CMK (cell line): Measurements from ENCODE around the gene C6orf89.
"Not testable (repeated sequence)": the region's sequence is repeated elsewhere in the genome, so short reads cannot be mapped to it uniquely, and the experiment has no call there.

ENCODE experiments used
- DNase-seq: peaks from one replicate; pipeline ENCODE4 v3.0.0-alpha.2; 2010; ENCODE audit warnings: low read depth

C6orf89 gene

DNA sequence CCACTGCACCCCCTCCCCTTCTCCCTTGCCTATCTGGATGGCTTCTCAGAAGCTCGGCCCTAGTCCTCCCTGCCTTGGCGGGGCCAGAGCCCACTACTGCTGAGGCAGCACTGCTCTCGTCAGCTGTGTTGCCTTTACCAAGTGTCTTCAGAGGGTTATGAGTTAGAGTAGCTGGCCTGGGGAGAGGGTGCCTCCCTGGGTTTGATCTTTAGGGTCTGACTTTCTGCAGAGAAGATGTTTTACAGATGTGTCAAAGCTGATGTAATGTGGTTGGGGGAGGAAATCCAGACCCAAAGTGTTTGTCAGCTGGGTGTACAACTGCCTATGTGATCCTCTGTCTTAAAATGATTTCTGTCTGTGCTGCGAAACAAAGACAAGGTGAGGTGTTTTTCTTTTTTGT lies 38.4 kb downstream of the C6orf89 start:
- no peak for DNase-seq

GRCh38 chr6:36924778-36925374 lies 39.1 kb downstream of the C6orf89 start:
- DNase-seq, result no peak

- no peak for DNase-seq
Observed at GRCh38 chr6:36925809-36926208, 40.1 kb downstream of the C6orf89 start.

DNA sequence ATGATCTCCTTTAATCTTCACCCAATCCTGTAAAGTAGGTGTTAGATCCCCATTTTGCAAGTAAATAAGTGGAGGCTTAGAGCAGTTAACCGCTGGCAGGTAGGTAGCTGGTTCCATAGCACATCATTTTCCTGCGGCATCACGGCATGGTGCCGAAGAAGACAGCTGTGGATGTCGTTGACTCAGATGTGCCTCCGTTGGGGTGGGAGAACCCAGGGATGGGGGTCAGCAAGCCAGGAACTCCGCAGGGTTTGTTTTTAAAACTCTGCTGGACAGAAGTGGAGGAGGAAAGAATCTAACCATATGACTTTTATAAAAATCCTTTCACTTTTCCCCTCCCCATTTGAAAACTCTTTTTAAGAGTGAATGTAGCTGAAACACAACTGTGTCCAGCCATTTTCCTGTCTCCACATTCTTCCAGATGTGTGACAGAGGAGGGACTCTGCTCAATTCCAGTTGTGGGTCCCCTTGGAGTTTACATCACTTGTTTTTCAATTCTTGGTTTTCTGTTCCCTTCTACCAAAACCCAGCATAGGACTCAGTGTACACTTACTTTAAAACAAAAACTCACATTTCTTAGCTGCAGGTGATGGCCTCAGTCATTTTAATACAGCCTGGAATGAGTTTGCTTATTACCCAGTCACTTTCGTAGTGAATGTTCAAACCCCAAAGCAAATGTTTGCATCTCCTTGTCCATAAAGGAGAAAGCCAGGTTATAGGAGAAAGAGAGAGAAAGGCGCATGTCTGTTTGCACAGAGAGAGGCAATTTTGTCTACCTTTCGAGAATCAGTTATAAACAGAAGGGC lies 41.2 kb downstream of the C6orf89 start:
- no peak for DNase-seq

DNA sequence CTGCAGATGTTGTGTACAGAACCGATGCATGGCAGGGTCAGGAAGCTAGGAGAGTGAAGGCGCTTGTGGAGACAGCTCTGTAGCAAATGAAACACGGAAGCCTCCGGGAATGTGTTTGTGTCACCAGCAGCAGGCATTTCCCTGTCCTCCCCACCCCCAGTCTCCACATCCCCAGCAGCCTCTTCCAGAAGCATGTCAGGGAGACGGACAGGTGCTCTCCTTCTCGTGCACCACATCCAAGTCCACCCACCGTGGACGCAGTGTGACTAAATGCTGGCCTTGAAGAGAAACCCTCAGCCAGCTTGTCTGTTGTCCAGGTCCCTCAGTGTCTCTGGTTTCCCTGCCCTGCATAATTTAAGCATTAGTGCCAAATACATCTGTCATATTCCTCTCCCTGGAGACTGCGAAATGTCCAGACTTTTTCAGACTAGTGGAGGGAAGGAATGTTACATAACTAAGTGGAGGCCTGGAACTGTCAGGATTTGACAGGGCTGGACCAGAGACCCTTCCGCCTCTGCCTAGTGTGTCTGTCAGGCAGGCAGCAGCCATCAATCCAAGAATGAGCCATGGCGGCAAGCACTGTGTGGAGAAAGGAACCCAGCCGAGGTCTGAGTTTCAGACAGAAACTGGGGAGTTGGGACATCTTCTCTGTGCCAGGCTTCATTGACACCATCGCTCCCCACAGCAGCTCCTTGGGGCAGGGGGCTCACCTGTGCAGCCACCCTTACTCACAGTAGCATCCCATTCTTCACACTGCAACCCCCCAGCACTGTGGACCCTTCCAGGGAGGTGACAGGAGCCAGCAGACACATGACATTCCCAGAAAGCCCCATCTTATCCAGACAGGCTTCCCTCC lies 42.2 kb downstream of the C6orf89 start:
- DNase-seq, result no peak

- DNase-seq, result no peak
Observed at GRCh38 chr6:36928547-36928918, 42.8 kb downstream of the C6orf89 start.

DNA sequence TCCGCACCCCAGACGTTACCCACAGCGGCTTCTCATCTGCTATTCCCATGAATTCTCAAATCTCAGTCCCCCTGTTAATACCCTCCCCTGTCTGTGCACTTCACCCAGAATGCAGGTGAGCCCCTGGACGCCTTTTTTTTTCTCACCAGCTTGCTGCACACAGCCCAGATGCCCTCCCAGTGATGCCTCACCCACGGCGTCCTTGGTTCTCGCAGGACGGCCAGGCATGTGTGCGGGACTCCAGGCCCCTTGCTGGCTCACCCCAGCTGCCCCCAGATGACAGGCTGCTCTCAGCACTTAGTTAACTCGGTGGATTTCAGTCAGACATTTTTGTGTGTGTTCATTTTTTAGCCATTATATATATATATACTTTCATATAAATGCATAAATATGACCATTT lies 43.4 kb downstream of the C6orf89 start:
- DNase-seq, result no peak

- no peak for DNase-seq
Observed at GRCh38 chr6:36929607-36930006, 43.9 kb downstream of the C6orf89 start.

DNA sequence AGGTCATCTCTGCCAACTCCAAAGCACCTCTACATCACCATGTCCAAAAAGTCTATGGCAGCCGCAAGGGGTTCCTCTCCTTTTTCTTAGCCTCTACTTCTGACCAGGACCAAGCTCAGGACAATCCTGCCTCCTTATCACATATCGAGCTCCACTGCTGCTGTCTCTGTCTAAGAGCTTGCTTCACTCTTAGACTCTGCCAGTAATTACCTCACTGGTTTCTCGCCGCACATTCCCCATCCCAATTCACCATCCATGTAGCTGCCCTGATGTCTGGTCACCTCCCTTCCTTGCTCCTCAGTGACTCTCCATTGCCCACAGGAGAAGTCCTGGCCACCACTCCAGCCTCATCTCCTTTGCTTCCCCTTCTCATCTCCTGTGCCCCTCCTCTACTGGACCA lies 44.7 kb downstream of the C6orf89 start:
- DNase-seq, result no peak

GRCh38 chr6:36933102-36933501 lies 47.4 kb downstream of the C6orf89 start:
- DNase-seq, result no peak

- no peak for DNase-seq
Observed at GRCh38 chr6:36933519-36933918, 47.8 kb downstream of the C6orf89 start.

DNA sequence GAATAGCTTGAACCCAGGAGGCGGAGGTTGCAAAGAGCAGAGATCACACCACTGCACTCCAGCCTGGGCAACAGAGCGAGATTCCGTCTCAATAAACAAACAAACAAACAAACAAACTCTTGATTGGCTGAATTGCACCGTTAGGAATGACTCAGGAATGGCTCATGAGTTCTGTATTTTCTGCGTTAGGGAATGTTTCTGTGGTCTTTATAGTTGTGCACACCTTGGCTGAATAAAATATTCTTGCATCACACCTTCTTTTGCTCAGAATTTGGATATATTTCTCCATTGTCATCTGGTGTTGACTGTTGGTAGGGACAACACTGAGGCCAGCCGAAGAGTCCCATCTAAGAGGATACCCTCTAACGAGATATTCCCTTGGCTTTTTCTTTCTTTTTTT lies 49.1 kb downstream of the C6orf89 start:
- DNase-seq, result no peak

DNA sequence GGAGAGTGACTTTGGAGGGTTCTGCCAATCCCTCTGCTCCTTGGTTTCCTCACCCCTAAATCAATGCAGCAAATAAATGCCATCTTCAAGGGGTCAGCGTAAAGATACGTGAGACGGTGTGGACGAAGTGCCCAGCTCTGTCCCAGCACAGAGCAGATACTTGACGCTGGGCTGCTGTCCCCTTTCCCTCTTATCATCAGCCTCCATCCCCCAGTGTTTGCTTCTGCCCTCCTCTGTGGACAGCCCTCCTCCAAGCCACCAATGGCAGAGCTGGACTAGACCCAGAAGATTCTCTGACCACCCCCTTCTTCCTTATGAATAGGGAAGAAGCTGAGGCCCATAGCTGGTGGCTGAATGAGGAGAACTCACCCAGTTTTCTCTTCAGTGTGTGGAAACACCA lies 51.1 kb downstream of the C6orf89 start:
- no peak for DNase-seq

DNA sequence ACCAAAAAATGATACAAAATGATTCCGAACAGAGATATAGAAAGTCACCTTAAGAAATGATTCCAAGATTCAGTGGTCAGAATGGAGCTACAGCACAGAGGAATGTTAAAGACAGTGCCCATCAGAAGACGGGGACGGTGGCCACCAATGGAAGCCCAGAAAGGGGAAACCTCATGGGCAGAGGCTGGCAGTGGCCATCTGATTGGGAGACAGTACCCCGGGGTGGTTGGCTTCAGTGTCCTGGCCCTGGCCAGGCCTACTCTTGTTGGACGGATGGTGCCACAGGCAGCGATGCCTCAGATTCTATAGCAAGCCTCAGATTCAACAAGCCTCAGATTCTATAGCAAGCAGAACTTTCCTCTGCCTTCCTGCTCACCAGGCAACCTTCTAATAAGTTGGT lies 52.1 kb downstream of the C6orf89 start:
- no peak for DNase-seq

DNA sequence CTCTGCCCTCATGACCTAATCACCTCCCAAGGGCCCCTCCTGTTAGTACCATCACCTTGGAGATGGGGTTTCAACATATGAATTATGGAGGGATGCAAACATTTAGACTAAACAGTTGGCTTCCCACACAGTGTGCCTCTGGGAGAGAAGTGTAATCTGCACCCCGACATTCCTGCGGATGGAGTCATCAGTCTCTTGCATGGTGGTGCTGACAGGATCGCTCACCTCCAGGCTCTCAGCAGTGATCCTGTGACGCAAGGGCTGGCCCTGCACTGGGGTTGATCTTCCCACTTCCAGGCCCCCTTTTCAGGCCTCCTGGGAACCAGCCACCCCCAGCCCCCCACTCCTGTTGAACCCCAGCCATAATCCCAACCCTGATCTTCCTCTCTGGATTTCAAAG lies 52.8 kb downstream of the C6orf89 start:
- DNase-seq, result no peak

DNA sequence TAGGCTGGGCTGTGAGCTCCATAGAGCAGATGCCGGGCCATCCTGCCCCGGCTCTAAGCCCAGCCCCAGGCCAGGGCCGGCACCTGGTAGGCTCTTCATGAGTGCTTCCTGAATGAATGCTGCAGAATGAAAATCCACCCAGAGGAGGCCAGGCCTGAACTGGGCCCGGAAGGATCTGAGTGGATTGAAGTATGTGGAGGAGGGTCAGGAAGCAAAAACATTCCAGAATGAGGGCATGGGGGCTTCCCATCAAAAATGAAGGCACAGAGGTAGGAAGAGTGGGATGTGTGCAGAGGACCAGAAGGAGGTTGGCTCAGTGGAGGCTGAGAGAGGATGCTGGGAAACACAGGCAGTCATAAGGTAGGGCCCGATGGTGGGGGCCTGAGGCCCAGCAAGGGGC lies 53.3 kb downstream of the C6orf89 start:
- not testable (repeated sequence) for DNase-seq

GRCh38 chr6:36940027-36940426 lies 54.3 kb downstream of the C6orf89 start:
- no peak for DNase-seq

GRCh38 chr6:36941561-36941960 lies 55.8 kb downstream of the C6orf89 start:
- not testable (repeated sequence) for DNase-seq

GRCh38 chr6:36942329-36942728 lies 56.6 kb downstream of the C6orf89 start:
- not testable (repeated sequence) for DNase-seq

GRCh38 chr6:36944650-36945049 lies 58.9 kb downstream of the C6orf89 start:
- no peak for DNase-seq

- DNase-seq, result no peak
Observed at GRCh38 chr6:36945301-36945700, 59.5 kb downstream of the C6orf89 start.

GRCh38 chr6:36946526-36946925 lies 60.8 kb downstream of the C6orf89 start:
- DNase-seq, result no peak
